ENCODE measurements around the gene TUSC2.

DNA sequence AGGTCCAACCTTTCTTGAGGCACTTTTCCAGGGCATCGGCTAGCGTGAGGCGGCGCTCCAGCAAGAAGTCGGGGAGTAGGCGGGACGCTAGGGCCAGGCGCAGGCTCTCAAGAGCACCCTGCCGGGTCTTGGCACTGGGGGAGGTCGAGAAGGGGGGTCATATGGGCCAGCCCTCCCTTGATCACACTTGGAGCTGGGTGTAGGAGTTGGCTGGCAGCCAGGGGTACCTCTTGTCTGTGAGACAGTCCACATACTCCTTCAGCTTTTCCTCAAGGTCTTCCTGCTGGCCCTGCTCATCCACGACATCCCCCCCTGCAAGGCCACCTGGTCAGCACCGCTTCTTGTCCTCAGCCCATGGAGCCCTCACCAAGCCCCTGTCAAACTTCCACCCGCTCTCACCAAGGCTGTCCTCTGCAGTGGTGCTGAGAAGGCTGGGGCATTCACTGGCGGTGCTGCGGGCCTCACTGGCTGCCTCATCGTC lies 37.8 kb downstream of the TUSC2 start:
- TF ChIP-seq NRF1 (IDR thresholded peaks at IDR 0.05; ENCODE audit: low read depth, low read length): no peak
- TF ChIP-seq POLR2A (IDR thresholded peaks at IDR 0.05; ENCODE audit: control extremely low read depth in 1 of 2, low read depth in 2 of 2, low read length in 2 of 2): no peak
- TF ChIP-seq, protein P1, sequence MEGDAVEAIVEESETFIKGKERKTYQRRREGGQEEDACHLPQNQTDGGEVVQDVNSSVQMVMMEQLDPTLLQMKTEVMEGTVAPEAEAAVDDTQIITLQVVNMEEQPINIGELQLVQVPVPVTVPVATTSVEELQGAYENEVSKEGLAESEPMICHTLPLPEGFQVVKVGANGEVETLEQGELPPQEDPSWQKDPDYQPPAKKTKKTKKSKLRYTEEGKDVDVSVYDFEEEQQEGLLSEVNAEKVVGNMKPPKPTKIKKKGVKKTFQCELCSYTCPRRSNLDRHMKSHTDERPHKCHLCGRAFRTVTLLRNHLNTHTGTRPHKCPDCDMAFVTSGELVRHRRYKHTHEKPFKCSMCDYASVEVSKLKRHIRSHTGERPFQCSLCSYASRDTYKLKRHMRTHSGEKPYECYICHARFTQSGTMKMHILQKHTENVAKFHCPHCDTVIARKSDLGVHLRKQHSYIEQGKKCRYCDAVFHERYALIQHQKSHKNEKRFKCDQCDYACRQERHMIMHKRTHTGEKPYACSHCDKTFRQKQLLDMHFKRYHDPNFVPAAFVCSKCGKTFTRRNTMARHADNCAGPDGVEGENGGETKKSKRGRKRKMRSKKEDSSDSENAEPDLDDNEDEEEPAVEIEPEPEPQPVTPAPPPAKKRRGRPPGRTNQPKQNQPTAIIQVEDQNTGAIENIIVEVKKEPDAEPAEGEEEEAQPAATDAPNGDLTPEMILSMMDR (IDR thresholded peaks at IDR 0.05; ENCODE audit: control extremely low read depth in 1 of 3, insufficient read depth in 1 of 3, low read depth in 1 of 3, low read length in 3 of 3): no peak
- TF ChIP-seq CREB1 (IDR thresholded peaks at IDR 0.05): no peak
- TF ChIP-seq TAF1 (IDR thresholded peaks at IDR 0.05; ENCODE audit: low read depth, low read length): no peak
- TF ChIP-seq CBX5 (IDR thresholded peaks at IDR 0.05; ENCODE audit: low read depth, low read length): no peak
- no peak for TF ChIP-seq RAD21 (IDR thresholded peaks at IDR 0.05 in 1 of 2, conservative IDR thresholded peaks at IDR 0.05 in 1 of 2; ENCODE audit: low read depth in 2 of 2, low read length in 2 of 2)
- TF ChIP-seq, protein P2, sequence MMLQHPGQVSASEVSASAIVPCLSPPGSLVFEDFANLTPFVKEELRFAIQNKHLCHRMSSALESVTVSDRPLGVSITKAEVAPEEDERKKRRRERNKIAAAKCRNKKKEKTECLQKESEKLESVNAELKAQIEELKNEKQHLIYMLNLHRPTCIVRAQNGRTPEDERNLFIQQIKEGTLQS (IDR thresholded peaks at IDR 0.05; ENCODE audit: insufficient read depth, low read depth, low read length): no peak
